Activated CD8-positive, alpha-beta memory T cell treated with anti-CD3 and anti-CD28 coated beads for 1 hour (primary cell): ENCODE data around the gene MGME1.

ENCODE experiments used
- DNase-seq, 2 donors: peaks; one replicate each; pipeline ENCODE4 v3.0.0-alpha.2; 2020; ENCODE audit warnings: low read depth in 1 of 2; ENCODE audit errors: extremely low read depth in 1 of 2

The MGME1 gene, protein sequence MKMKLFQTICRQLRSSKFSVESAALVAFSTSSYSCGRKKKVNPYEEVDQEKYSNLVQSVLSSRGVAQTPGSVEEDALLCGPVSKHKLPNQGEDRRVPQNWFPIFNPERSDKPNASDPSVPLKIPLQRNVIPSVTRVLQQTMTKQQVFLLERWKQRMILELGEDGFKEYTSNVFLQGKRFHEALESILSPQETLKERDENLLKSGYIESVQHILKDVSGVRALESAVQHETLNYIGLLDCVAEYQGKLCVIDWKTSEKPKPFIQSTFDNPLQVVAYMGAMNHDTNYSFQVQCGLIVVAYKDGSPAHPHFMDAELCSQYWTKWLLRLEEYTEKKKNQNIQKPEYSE

DNA sequence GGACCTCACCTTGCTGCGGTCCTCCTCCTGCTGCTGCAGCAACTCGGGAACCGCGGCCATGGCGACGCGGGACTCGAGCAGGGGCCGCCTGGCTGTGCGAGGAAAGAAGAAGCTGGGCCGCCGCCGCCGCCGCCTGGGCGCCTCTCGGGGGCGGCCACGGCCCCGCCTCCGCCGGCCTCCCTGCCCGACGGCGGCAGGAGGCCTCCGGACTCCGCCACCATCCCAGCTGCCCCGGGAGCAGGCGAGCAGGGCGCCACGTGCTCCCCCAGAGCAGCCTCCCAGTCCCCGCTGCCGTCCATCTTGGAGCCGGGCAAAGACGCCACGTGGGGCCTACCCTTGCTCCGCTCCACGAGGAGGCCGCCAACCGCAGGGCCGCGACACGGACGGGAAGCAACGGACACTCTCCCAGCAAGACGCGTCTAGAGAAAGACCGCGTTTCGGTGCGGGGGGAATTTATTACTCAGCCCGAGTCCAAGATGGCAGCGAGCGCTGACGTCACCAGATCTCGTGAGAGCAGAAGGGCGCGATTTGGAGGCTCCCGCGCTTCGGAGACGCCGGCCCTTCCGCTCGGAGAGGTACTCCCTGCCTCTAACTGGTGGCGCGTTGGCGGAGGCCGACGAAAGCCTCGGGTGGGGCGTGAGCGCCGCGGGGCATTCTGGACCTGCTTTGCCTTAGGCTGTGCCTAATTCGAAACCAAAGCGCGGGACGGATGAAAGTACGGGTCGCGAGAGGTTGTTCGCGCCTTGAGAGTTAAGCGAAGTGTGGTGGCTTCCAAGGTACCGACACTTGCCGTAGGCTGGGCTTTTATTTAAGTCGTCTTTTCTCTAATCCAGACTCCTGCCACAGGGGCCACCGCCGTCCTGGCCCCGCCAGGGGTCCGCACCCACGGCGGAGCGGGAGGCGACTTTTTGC lies at the start of gene MGME1, which contains the start of gene SNX5:
Gene MGME1, plus strand, starts transcription at position 653 of the 912 bp plus-strand sequence. CDS start 842 bp downstream, outside the sequence.
Gene SNX5, minus strand, starts transcription at position 429 of the 912 bp plus-strand sequence. Its CDS starts 369 bp downstream, at position 60.
- peak; percentile 96 to 99 for DNase-seq

DNA sequence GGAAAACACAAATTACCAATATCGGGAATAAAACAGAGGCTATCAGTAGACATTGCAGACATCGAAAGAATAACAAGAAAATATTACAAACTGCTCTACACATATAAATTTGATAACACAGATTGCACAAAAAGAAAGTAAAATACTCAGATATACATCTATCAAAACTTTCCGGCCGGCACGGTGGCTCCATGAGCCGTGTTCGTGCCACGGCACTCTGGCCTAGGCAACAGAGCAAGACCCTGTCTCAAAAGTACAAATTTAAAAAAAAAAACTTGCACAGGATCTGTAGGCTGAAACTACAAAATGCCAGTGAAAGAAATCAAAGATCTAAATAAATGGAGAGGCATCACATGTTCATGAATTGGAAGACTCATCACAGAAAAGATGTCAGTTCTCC lies 49.7 kb upstream of the MGME1 start:
- DNase-seq = no peak

DNA sequence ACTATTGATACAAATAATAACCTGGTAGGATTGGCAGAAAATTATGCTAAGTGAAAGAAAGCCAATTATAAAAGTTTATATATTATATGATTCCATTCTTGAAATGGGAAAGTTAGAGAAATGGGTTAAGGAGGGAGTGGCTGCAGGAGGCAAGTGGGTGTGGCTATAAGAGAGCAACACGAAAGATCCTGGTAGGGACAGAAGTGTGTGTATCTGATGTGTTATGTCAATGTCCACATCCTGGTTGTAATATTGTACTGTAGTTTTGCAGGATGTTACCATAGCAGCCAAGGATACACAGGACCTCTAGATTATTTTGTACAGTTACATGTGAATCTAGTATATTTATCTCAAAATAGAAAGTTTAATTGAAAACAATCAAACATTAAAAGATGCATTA lies 47.0 kb upstream of the MGME1 start:
- DNase-seq = no peak

DNA sequence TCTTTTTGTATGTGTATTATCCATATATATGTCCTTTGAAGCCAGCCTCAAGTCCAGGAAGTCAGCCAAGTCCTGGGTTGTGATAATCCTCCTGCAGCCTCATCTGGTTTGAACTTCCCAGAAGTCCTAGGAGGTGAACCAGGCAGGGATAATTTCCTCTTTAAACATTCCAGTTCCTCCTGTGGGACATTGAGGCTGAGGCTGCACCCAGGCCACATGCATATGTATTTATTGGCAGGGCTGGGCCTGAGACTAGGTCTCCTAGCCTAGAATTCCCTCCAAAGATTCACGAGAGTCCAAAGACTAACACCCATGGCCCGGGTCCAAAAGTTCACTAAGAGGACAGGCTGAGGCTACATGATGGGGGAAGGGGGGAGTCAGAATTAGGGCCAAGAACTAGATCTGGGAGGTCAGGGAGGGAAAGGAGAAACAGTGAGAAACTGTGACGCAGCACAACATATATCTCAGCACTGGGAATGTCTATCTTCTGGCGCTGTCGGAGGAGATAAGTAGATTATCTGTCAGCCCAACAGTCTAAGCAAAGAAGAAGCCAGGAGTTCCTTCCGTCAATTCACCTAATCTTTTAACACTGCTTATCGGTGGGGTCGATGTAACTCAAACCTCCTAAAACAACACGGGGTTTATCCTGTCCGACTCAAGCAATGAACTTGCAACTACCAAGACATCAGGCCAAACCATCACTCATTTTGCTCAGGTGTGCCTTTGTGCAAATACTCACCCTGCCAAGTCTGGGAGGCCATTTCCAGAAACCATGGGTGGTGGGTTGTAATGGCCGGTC lies 43.5 kb upstream of the MGME1 start:
- no peak for DNase-seq

DNA sequence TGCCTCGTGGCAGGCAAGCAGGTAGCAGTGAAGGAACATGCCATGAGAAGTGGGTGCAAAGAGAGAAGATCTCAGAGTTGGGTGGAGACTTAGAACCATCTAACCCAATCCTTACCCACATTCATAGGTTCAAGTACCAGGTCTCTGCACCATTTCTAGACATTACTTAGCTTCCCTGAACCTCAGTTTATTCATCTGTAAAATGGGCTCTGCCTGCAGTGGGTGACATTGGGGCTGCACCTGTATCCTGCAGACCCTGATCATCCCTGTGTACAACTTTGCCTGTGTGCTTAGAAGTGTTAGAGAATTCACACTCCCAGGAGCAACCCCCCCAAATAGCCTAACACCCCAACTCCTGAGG lies 42.9 kb upstream of the MGME1 start:
- no peak for DNase-seq

DNA sequence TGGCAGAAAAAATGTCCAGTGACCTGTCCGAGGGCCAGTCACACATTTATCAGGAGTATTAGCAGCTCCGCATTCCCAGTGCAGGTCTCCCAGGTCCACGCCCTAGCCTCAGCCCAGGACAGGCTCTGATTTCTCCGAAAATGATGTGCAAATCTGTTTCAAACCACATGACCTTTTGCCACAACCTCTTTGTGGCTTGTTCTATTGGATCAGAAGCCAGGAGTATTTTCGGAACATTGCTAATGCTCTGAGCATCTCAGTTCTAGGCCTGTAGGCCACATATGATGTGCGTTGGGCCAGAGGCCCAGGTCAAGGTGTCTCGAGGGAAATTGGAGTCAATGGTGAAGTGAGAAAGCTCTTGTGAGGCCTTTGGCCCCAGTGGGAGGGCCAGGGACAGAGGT lies 40.6 kb upstream of the MGME1 start:
- DNase-seq = no peak

DNA sequence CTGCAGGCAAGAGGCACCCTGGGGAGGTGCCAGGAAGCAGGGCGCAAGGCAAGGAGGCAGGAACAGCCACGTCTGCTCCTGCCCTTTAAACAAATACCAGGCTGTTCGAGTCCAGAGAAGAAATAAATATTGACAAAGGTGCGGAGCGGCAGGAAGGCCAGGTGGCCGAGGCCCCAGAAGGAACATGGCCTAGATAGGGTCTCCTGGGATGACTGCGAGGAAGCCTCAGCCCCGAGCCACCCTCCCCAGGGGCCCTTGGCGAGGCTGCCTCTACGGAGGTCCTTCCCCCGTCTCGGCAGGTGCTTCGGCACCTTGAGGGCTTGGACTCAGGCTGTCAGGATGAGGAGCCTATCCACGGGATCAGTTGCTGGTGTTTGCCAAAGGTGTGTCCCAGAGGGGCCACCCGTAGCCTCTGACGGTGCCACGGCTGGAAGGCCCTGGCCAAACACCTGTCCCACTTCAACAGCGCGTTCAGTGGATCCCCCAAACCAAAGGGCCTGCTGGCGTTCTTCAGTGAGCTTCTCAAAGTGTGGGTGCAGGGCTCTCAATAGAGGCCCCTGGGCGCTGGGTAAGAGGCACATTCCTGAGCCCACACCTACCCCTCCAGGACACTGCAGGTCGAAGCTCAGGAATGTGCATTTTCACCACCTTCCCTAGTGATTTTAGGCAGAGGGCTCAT lies 40.0 kb upstream of the MGME1 start:
- DNase-seq = no peak

DNA sequence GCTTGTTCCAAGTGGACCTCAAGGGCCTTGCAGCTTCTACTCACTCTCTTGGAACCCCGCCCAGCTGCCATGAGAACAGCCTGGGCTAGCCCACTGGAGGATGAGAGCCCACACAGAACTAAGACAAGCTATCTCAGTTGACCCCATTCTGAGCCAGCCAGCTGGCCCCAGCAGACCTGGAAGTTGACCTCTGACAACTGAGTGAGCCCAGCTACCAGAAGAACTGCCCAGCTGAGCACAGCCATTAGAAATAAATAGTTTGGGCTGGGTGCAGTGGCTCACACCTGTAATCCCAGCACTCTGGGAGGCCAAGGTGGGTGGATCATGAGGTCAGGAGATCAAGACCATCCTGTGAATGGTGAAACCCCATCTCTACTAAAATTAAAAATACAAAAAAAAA lies 37.3 kb upstream of the MGME1 start:
- DNase-seq = no peak

DNA sequence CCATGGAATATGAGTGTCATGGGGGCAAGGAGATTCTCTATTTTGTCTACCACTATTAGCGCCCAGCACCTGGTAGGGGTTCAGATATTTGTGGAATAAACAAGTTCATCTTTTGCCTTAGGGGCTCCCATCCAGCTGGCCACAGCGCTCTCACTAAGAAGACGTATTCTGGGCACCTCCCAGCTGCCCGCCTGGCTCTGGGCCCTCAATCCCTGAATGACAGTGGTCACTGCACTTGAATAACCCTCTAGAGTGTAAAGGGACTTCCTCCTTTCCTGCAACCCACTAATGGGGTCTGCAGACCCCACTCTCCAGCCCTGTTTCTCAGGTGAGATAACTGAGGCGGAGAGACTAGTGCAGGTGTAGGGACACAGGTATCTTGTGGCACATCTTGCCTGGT lies 36.4 kb upstream of the MGME1 start:
- DNase-seq = no peak

DNA sequence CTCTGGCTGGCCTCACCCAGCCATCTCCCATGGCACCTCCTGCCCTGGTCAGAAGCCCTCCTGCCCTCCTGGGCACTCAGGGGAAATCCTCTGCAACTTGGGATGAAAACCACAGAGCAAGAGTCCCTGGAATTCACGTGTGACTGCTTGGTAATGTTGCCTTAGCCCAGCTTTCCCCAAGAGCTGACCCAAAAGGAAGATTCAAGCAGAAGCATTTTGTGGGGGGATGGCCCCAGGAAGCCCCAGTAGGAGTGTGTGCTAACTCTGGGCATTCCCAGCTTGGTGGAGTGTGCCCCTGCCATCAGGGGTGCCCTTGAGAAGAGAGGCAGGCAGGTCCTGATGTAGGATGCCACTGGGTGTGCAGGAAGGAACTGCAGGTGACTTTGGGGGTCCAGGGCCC lies 35.7 kb upstream of the MGME1 start:
- DNase-seq = no peak

DNA sequence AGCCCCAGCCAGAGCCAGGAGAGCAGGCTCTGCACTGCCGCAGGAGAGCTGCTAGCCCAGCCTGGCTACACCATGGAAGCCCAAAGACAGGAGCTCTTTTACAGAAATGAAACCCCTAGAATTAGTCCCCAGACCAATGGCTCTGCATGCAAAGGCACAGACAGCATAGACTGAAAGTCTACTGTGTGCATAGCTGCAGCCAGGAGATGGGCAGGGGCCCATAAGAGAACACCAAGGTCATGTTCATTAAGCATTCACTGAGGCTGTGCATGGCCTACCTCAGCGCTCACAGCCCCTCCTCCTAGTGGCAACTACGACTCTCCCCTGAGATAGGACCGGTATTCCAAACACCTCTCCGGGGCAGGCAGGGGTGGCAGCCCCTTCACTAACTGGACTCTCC lies 35.1 kb upstream of the MGME1 start:
- DNase-seq = no peak

DNA sequence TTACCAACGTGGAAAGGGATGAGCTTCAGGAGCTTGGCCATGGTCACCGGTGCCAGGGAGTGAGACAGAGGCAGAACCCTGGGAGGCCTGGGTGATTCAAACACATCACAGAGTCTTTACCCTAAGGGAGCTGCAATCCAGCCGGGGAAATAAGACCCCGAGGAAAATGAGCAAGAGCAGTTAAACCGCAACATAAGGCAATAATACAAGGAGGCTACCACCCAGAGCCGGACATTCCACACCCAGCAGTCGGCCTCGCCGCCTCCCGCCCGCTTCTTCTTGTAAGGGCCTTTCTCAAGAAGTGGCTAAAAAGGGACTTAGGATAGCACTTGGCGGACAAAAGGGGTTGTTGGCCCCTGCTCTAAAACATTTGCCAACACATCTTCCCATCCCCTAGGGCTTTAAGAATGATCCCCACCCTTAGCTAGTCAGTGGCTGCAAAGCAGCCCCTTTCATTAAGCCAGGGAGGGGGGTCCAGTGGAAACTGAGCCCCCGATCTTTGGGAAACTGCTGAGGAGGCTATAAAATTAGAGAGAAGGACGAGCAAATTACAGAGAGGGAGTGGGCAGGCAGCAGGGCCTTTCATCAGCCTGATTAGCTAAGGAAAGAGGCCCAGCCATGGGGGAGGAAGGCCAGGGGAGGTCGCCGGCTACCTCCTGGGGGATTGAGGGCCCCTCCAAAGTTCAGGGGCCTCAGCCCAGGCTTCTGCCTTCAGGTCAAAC lies 34.5 kb upstream of the MGME1 start:
- DNase-seq = no peak

DNA sequence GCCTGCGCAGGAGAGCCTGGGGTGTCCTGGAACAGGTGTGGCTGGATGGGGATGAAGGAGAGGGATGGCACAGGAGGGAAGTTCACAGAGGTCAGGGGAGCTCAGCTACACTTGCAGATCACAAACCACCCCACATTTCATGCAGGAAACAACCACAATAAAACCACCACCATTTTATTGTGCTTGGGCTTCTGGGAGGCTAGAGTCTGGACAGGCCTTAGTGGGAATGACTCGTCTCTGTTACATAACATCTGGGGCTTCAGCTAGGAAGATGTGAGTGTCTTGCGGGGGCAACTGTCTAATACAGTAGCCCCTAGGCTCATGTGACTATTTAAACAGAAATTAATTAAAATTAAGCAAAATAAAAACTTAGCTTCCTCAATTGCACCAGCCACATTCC lies 33.6 kb upstream of the MGME1 start:
- no peak for DNase-seq

DNA sequence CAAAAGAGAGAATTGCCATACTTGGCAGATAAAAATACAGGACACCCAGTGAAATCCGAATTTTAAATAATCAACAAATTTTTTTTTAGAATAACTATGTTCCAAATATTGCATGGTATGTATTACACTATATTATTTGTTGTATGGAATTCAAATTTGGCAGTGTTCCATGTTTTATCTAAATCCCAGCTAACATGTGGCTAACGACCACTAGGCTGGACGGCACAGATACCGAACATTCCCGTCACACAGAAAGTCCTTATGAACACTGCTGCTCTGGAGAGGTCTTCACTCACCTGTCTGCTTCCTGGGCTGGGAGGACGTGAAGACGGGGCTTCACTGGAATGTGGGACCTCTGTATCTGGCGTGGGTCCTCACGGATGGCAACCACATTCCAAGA lies 33.1 kb upstream of the MGME1 start:
- DNase-seq = no peak

DNA sequence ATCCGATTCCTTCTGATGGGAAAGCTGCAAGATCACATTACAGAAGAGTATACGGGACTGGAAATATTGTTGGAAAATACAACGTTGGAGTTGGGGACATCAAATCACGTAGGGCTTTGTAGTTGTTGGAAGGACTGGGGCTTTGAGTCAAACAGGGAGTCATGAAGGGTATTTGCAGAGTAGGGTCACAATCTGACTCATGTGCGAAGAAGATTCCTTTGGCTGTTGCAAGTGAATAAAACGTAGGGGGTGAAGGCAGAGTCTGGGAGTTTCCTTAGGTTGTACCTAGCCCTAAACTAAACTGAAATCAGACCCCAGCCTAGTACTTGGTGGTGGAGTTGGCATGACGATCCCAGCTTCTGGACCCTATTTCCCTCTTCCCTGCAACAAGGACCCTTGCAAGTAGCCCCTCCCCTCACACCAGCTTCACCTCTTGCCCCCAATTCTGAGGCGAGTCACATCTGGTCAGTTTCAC lies 32.5 kb upstream of the MGME1 start:
- DNase-seq = no peak

DNA sequence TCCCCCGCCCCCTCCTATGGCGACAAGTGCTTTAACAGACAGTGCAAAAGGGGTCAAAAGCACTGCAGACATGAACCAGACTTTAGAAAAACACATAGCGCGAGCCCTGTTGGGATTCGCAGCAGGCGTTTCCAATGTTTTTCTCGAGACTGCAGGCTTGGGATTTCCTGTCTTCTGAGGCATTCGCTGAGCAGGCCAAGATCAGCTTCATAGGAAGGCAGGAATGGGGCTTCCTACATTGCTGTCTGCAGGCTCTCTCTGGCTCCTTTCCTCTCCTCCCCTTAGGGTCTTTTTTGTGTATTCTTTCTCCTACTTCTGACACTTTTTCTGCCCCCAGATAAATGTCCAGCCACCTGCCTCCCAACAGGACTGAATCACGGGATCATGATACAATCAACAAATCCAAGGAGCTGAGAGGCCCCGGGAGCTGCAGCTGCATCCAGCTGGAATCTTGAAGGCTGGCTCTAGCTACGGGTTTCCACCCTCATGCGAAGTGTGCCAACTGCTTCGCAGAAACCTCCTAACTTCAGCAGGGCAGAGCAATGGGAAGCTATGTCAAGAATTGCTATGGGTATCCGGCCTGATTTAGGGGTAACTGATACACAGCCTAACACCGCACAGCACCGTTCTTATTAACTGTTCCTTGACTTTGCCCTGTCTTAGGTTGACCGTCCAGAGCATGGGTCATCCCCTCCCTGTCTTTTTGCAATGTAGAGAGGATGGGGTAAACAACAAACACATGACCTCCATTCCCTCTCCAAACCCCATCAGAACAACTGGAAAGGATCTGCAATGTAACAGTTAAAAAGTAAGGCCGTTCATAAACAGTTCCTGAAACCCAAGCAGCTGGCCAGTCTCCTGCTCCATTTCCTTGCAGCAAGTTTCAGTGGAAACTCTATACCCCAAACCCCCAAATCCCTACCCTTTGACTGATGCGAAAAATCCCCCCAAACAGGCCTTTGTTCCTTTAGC lies 31.8 kb upstream of the MGME1 start:
- no peak for DNase-seq

DNA sequence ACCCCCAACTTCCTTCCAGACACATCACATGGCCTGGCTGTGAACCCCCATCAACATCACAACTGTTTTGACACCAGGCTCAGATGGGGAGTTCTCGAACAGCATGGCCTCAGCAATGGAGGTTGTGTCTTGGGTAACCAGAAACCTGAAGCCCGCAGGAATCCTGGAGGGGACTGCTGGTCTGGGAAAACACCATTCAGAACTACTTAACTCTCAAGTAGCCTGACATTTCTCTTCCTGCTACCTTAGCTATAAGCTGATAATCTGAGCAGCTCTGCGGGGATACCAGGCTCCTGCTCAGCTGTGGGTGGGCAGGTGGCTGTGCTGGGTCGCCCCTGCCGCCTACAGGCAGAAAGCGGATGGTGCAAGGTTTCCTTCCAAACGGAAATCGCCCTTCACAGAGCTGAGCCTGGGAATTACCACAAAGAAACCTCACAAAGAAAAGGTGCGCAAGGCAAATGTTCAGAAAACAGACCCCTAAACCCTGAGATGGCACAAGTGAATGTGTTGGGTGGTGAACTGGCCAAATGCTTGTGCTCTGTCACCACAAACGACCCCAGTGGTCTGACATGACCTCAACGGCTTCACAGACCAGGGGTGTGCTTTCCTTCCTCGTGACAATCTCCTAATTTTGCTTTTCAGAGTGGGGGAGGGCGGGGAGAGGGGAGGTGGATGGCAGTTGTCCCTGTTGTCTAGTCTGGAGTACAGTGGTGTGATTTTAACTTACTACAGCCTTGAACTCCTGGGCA lies 29.8 kb upstream of the MGME1 start:
- peak in 1 of 2 donors; percentile 36 for DNase-seq

DNA sequence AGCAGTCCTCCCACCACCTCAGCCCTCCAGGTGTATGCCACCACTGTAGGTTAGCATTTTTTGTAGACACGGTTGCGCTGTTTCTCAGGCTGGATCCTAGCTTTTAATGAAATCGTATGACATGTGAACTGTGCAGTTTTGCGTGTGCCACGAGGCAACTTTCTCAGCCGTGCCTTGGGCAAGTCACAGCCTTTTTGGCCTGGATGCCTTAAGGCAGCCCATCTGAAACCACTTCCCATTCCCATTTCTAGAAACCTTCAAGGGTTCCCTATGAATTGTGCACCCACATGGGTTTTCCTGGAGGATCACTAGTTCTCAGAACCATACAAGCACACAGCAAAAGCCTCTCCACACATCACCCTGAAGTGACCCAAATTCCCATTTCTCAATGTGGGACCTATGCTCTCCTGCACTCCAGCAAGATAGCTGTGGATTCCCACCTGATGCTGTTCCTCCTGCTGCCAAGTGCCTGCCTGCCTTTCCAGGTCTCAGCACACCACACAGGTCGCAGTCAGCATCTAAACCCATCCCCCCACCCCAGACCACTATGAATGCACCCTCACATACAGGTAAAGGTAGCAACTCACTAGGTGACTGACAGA lies 29.1 kb upstream of the MGME1 start:
- no peak for DNase-seq
